Glutamatergic neuron (in vitro differentiated cells): ENCODE results near the gene FZD10. TPM values are rescaled to one million over a fixed set of nuclear protein-coding genes. Genes with fewer than 3 reads are reported as not detected.

ENCODE experiments used
- DNase-seq: peaks from one replicate; pipeline ENCODE4 v3.0.0; 2022
- H3K27ac Mint-ChIP-seq: one replicate; pipeline ENCODE4 v1.8.0; 2020; ENCODE audit warnings: mild to moderate bottlenecking, mixed read lengths, inconsistent platforms; ENCODE audit not compliant: unreplicated experiment
- H3K27me3 Mint-ChIP-seq: one replicate; pipeline ENCODE4 v1.8.0; 2020; ENCODE audit warnings: mild to moderate bottlenecking, moderate library complexity, mixed read lengths, inconsistent platforms; ENCODE audit not compliant: unreplicated experiment
- H3K36me3 Mint-ChIP-seq: one replicate; pipeline ENCODE4 v1.8.0; 2020; ENCODE audit warnings: mild to moderate bottlenecking, mixed read lengths, inconsistent platforms; ENCODE audit not compliant: unreplicated experiment
- H3K4me1 Mint-ChIP-seq: one replicate; pipeline ENCODE4 v1.8.0; 2020; ENCODE audit warnings: mild to moderate bottlenecking, low read depth, mixed read lengths, inconsistent platforms; ENCODE audit not compliant: unreplicated experiment
- H3K4me3 Mint-ChIP-seq: one replicate; pipeline ENCODE4 v1.8.0; 2020; ENCODE audit warnings: mild to moderate bottlenecking, mixed read lengths, inconsistent platforms; ENCODE audit not compliant: unreplicated experiment
- H3K9me3 Mint-ChIP-seq: one replicate; pipeline ENCODE4 v1.8.0; 2020; ENCODE audit warnings: mild to moderate bottlenecking, moderate library complexity, mixed read lengths, inconsistent platforms; ENCODE audit not compliant: unreplicated experiment
- CTCF ChIP-seq: fragments of 200-600 bp; sonication (generic); IDR thresholded peaks from one replicate; pipeline ENCODE4 v1.5.0; 2021; ENCODE audit not compliant: partially characterized antibody, unreplicated experiment
- total RNA-seq: library from RNA; stranded (reverse); fragmentation: NEBNext Ultra II Directional; extraction: Animal tissue kit (Norgen Biotek cat#: 25700); gene quantifications from one replicate; pipeline ENCODE4 v1.2.1, GENCODE V29; 2021; ENCODE audit not compliant: unreplicated experiment

FZD10 gene
- total RNA-seq, 1 donor from 2014 or later, result not detected

GRCh38 chr12:130179191-130179590 is 16.9 kb downstream of the FZD10 start:
- Mint-ChIP-seq H3K27ac (no peak overlapping the region), H3K36me3 (peaks cover 15% of the 10 kb centered on the region)
- no peak for TF ChIP-seq CTCF

GRCh38 chr12:130179621-130180020 is 17.4 kb downstream of the FZD10 start:
- Mint-ChIP-seq H3K27me3 (peaks cover 6% of the 10 kb centered on the region), H3K4me3 (no peak overlapping the region), H3K4me1 (no peaks in the 10 kb centered on the region), H3K27ac (no peak overlapping the region), H3K9me3 (peaks cover 15% of the 10 kb centered on the region), H3K36me3 (peaks cover 15% of the 10 kb centered on the region)
- no peak for DNase-seq
- no peak for TF ChIP-seq CTCF

More at GRCh38 chr12:130179191-130179590, 16.9 kb downstream of the FZD10 start:
- Mint-ChIP-seq H3K9me3 (peaks cover 15% of the 10 kb centered on the region), H3K27me3 (peaks cover 6% of the 10 kb centered on the region), H3K4me1 (no peaks in the 10 kb centered on the region), H3K4me3 (no peak overlapping the region)
- no peak for DNase-seq

- DNase-seq, result no peak
- Mint-ChIP-seq H3K36me3 (peaks cover 15% of the 10 kb centered on the region), H3K27me3 (peaks cover 6% of the 10 kb centered on the region), H3K9me3 (peaks cover 15% of the 10 kb centered on the region), H3K27ac (no peak overlapping the region), H3K4me1 (no peaks in the 10 kb centered on the region), H3K4me3 (no peak overlapping the region)
- TF ChIP-seq CTCF, result no peak
Measured at GRCh38 chr12:130181211-130181610, 18.9 kb downstream of the FZD10 start.

GRCh38 chr12:130183585-130184370 is 21.5 kb downstream of the FZD10 start:
- no peak overlapping the region for H3K4me3 Mint-ChIP-seq
- H3K4me1 Mint-ChIP-seq, result no peaks in the 10 kb centered on the region
- H3K27ac Mint-ChIP-seq, result no peak overlapping the region
- peaks cover 6% of the 10 kb centered on the region for H3K27me3 Mint-ChIP-seq
- TF ChIP-seq CTCF, result no peak
- peaks cover 13% of the 10 kb centered on the region for H3K9me3 Mint-ChIP-seq
- no peak for DNase-seq
- peaks cover 15% of the 10 kb centered on the region for H3K36me3 Mint-ChIP-seq

GRCh38 chr12:130184404-130185090 is 22.3 kb downstream of the FZD10 start:
- Mint-ChIP-seq H3K36me3 (peaks cover 15% of the 10 kb centered on the region), H3K27ac (no peak overlapping the region), H3K27me3 (peaks cover 6% of the 10 kb centered on the region), H3K9me3 (peaks cover 13% of the 10 kb centered on the region), H3K4me1 (no peaks in the 10 kb centered on the region), H3K4me3 (no peak overlapping the region)
- no peak for TF ChIP-seq CTCF
- DNase-seq, result no peak
